Uterus (tissue), 4 donors: ENCODE measurements around the gene SGSM2. TPM values are rescaled to one million over a fixed set of nuclear protein-coding genes. Genes with fewer than 3 reads are reported as not detected.
A peak's percentile ranks its signal among the peaks of the same experiment; 100 is the strongest.

Experiments used
- DNase-seq, 2 donors: peaks; one replicate each; pipeline ENCODE4 v3.0.0-alpha.2; 2019 to 2020
- H3K27ac ChIP-seq, 2 donors: fragments of 200-600 bp; sonication (generic); 1 replicate in 1 of 2; 2 replicates in 1 of 2; pipeline ENCODE4 v1.5.1; 2016 to 2018
- H3K27me3 ChIP-seq, 2 donors: fragments of 200-600 bp; sonication (generic); one replicate each; pipeline ENCODE4 v1.5.1; 2018 to 2019; ENCODE audit warnings: control low read depth in 1 of 2
- H3K36me3 ChIP-seq, 2 donors: fragments of 200-600 bp; sonication (generic); one replicate each; pipeline ENCODE4 v1.5.1; 2019; ENCODE audit warnings: control low read depth in 1 of 2
- H3K4me1 ChIP-seq, 2 donors: fragments of 200-600 bp; sonication (generic); one replicate each; pipeline ENCODE4 v1.5.1; 2018 to 2019; ENCODE audit warnings: control low read depth in 1 of 2
- H3K4me3 ChIP-seq, 2 donors: fragments of 200-600 bp; sonication (generic); 1 replicate in 1 of 2; 2 replicates in 1 of 2; pipeline ENCODE4 v1.5.1; 2018 to 2019; ENCODE audit warnings: mild to moderate bottlenecking in 1 of 2
- H3K9me3 ChIP-seq, 2 donors: fragments of 200-600 bp; sonication (generic); one replicate each; pipeline ENCODE4 v1.5.1; 2019; ENCODE audit warnings: control low read depth in 1 of 2
- POLR2A ChIP-seq, 2 donors: fragments of 450-650 bp; IDR thresholded peaks; one replicate each; pipeline ENCODE4 v1.6.1; 2016; ENCODE audit warnings: antibody characterized with exemption in 2 of 2, mild to moderate bottlenecking in 1 of 2, moderate library complexity in 1 of 2
- intact Hi-C: fragments of 100-400 bp; cut with DNase I; formaldehyde crosslinking; loops from one replicate; pipeline ENCODE4 v1.15.1; 2023; ENCODE audit warnings: low total_unique reads
- total RNA-seq, 4 donors: library from RNA; depleted of rRNA in 3 of 4; stranded (reverse); fragments of >200 nt in 3 of 4; gene quantifications; one replicate each; pipeline versions ENCODE4 v1.1.0 to v1.2.4, GENCODE V29; 2014 to 2023
- TF ChIP-seq, protein P1 (sequence below), 4 experiments: fragments of 200-600 bp in 2 of 4; fragments of 450-650 bp in 2 of 4; sonication (generic) in 2 of 4; IDR thresholded peaks; one replicate each; pipeline ENCODE4 v1.5.1; 2016 to 2019; ENCODE audit warnings: antibody characterized with exemption in 4 of 4, mild to moderate bottlenecking in 2 of 4, moderate library complexity in 1 of 4
- donor health status: DM: yes; HTN: yes; CAD: no.

Gene SGSM2
- total RNA-seq, 4 donors from 2014 or later: 13.2 to 77.5 (median 51.2) TPM

- TF ChIP-seq, protein P1, sequence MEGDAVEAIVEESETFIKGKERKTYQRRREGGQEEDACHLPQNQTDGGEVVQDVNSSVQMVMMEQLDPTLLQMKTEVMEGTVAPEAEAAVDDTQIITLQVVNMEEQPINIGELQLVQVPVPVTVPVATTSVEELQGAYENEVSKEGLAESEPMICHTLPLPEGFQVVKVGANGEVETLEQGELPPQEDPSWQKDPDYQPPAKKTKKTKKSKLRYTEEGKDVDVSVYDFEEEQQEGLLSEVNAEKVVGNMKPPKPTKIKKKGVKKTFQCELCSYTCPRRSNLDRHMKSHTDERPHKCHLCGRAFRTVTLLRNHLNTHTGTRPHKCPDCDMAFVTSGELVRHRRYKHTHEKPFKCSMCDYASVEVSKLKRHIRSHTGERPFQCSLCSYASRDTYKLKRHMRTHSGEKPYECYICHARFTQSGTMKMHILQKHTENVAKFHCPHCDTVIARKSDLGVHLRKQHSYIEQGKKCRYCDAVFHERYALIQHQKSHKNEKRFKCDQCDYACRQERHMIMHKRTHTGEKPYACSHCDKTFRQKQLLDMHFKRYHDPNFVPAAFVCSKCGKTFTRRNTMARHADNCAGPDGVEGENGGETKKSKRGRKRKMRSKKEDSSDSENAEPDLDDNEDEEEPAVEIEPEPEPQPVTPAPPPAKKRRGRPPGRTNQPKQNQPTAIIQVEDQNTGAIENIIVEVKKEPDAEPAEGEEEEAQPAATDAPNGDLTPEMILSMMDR (IDR thresholded peaks at IDR 0.05): no peak
- peak in 1 of 2 donors; percentile 37 for TF ChIP-seq POLR2A (IDR thresholded peaks at IDR 0.05)
- Histone ChIP-seq H3K27me3 (no peaks in the 10 kb centered on the region), H3K9me3 (no peaks in the 10 kb centered on the region), H3K4me3 (peak overlapping the region; percentile 85 to 97), H3K4me1 (peaks cover 0 to 5% of the 10 kb centered on the region in 2 donors), H3K36me3 (no peaks in the 10 kb centered on the region), H3K27ac (peak overlapping the region; percentile 79 to 90)
- intact Hi-C loops: no loop called here
- DNase-seq: peak; percentile 54 to 63
These were observed 428 bp downstream of the SGSM2 start for GRCh38 chr17:2337544-2338314.

DNA sequence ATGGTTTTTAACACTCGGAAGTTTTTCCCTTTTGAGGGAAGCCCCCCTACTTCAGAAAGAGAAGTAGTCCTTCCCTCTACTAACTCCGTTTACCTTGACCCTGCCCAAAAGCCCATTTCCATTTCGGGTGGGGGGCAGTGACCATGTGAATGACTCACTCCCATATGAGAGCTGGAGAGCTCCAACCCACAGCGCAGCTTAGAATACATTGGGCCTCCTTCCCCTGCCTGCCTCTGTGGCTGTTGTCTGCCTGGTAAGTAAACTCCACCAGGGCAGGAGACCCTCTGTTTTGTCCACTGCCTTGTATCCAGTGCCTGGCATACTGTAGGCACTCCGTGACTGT, 985 bp downstream of the SGSM2 start:
- intact Hi-C loops: no loop called here
- TF ChIP-seq, protein P1 (IDR thresholded peaks at IDR 0.05): no peak
- no peak for TF ChIP-seq POLR2A (IDR thresholded peaks at IDR 0.05)
- Histone ChIP-seq H3K36me3 (no peaks in the 10 kb centered on the region), H3K9me3 (no peaks in the 10 kb centered on the region), H3K27me3 (no peaks in the 10 kb centered on the region), H3K27ac (peak overlapping the region; percentile 79 to 90), H3K4me1 (peaks cover 0 to 5% of the 10 kb centered on the region in 2 donors), H3K4me3 (peak overlapping the region; percentile 85 to 97)
- no peak for DNase-seq

- H3K4me3 ChIP-seq: no peak overlapping the region
- intact Hi-C loops: no loop called here
- no peaks in the 10 kb centered on the region for H3K4me1 ChIP-seq
- no peaks in the 10 kb centered on the region for H3K27me3 ChIP-seq
- H3K9me3 ChIP-seq: no peaks in the 10 kb centered on the region
- TF ChIP-seq POLR2A (IDR thresholded peaks at IDR 0.05): no peak
- TF ChIP-seq, protein P1 (IDR thresholded peaks at IDR 0.05): no peak
- no peaks in the 10 kb centered on the region for H3K36me3 ChIP-seq
- DNase-seq: no peak
- no peak overlapping the region for H3K27ac ChIP-seq
These were observed 6.1 kb downstream of the SGSM2 start for GRCh38 chr17:2343421-2343820.

DNA sequence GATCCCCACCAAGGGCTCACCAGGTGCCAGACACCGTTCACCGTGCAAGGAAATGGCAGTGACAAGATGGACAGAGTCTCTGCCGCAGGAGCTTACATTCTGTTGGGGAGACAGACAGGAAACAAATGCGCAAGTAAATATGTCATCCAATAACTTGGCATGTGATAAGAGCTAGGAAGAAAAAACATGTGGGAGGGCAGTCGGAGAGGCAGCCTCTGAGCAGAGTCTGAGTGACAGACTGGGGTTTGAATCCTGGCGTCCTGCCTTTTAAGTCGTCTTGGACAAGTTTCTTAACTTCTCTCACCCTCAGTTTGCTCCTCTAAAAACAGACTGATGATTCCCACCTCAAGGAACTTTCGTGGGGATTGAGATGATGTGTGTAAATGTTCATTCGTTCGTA, 7.2 kb downstream of the SGSM2 start:
- no peaks in the 10 kb centered on the region for H3K27me3 ChIP-seq
- DNase-seq: no peak
- TF ChIP-seq, protein P1 (IDR thresholded peaks at IDR 0.05): no peak
- no peak for TF ChIP-seq POLR2A (IDR thresholded peaks at IDR 0.05)
- no peaks in the 10 kb centered on the region for H3K4me1 ChIP-seq
- H3K4me3 ChIP-seq: no peak overlapping the region
- intact Hi-C loops: no loop called here
- H3K9me3 ChIP-seq: no peaks in the 10 kb centered on the region
- H3K27ac ChIP-seq: no peak overlapping the region
- H3K36me3 ChIP-seq: no peaks in the 10 kb centered on the region

- Histone ChIP-seq H3K4me3 (no peak overlapping the region), H3K36me3 (no peaks in the 10 kb centered on the region), H3K27ac (no peak overlapping the region), H3K9me3 (no peaks in the 10 kb centered on the region), H3K4me1 (no peaks in the 10 kb centered on the region), H3K27me3 (no peaks in the 10 kb centered on the region)
- intact Hi-C loops: no loop called here
- TF ChIP-seq POLR2A (IDR thresholded peaks at IDR 0.05): no peak
- TF ChIP-seq, protein P1 (IDR thresholded peaks at IDR 0.05): no peak
- DNase-seq: no peak
These were observed 9.2 kb downstream of the SGSM2 start for GRCh38 chr17:2346475-2346874.
